HG03460 (cell line): ENCODE measurements around the gene RPS8.
A peak's percentile ranks its signal among the peaks of the same experiment; 100 is the strongest.
"Not testable (repeated sequence)": the region's sequence is repeated elsewhere in the genome, so short reads cannot be mapped to it uniquely, and the experiment has no call there.

Experiments used
- ATAC-seq: cut with Tn5 transposase; IDR thresholded peaks from one replicate; pipeline ENCODE4 v1.9.1; 2021; ENCODE audit not compliant: unreplicated experiment

RPS8 gene

GRCh38 chr1:44802306-44803061 lies 27.1 kb downstream of the RPS8 start:
- ATAC-seq = no peak

- ATAC-seq = no peak
Observed at GRCh38 chr1:44803062-44803311, 27.6 kb downstream of the RPS8 start.

GRCh38 chr1:44803312-44804095 lies 28.2 kb downstream of the RPS8 start:
- no peak for ATAC-seq

- no peak for ATAC-seq
Observed at GRCh38 chr1:44805311-44806024, 30.1 kb downstream of the RPS8 start.

- ATAC-seq = no peak
Observed at GRCh38 chr1:44806025-44806703, 30.8 kb downstream of the RPS8 start.

GRCh38 chr1:44806704-44807363 lies 31.5 kb downstream of the RPS8 start, which contains the start of gene DYNLT4:
Gene DYNLT4 (minus strand): TSS chr1:44807351. CDS start chr1:44806668, 683 bp downstream.
- ATAC-seq = no peak

GRCh38 chr1:44807364-44808062 lies 32.2 kb downstream of the RPS8 start:
- no peak for ATAC-seq

- no peak for ATAC-seq
Observed at GRCh38 chr1:44808063-44808937, 33.0 kb downstream of the RPS8 start, which contains the start of gene BTBD19. Gene BTBD19 (plus strand): TSS chr1:44808523. CDS start chr1:44808821, 298 bp downstream.

GRCh38 chr1:44808938-44809917 lies 33.9 kb downstream of the RPS8 start:
- peak; percentile 49 for ATAC-seq

GRCh38 chr1:44810101-44810761 lies 34.9 kb downstream of the RPS8 start:
- no peak for ATAC-seq

- ATAC-seq = not testable (repeated sequence)
Observed at GRCh38 chr1:44810762-44811105, 35.4 kb downstream of the RPS8 start.

GRCh38 chr1:44811234-44811633 lies 35.9 kb downstream of the RPS8 start:
- ATAC-seq = no peak

GRCh38 chr1:44812822-44813543 lies 37.6 kb downstream of the RPS8 start:
- ATAC-seq = no peak

GRCh38 chr1:44815926-44816325 lies 40.6 kb downstream of the RPS8 start:
- not testable (repeated sequence) for ATAC-seq

GRCh38 chr1:44817307-44817706 lies 42.0 kb downstream of the RPS8 start:
- no peak for ATAC-seq

GRCh38 chr1:44817771-44818495 lies 42.6 kb downstream of the RPS8 start:
- ATAC-seq = no peak
